Karpas-422 (cell line): ENCODE data around the gene FBN3. TPM values are rescaled to one million over a fixed set of nuclear protein-coding genes. Genes with fewer than 3 reads are reported as not detected.

ENCODE experiments used
- DNase-seq: peaks from one replicate; pipeline ENCODE4 v3.0.0-alpha.2; 2015
- H2AFZ ChIP-seq: fragments of 200-600 bp; sonication (generic); 2 replicates; pipeline ENCODE4 v1.6.1; 2014; ENCODE audit warnings: antibody characterized with exemption, low read length, mixed read lengths
- H3K27ac ChIP-seq: fragments of 200-600 bp; sonication (generic); 2 replicates; pipeline ENCODE4 v1.5.1; 2014; ENCODE audit warnings: mild to moderate bottlenecking, low read length, moderate library complexity
- H3K27me3 ChIP-seq: fragments of 200-600 bp; sonication (generic); 2 replicates; pipeline ENCODE4 v1.6.1; 2014; ENCODE audit warnings: low read length, mixed read lengths
- H3K36me3 ChIP-seq: fragments of 200-600 bp; sonication (generic); 2 replicates; pipeline ENCODE4 v1.6.1; 2014; ENCODE audit warnings: low read length, mixed read lengths; ENCODE audit not compliant: insufficient read depth
- H3K4me1 ChIP-seq: fragments of 200-600 bp; sonication (generic); 2 replicates; pipeline ENCODE4 v1.6.1; 2014; ENCODE audit warnings: mild to moderate bottlenecking, low read length, mixed read lengths
- H3K4me2 ChIP-seq: fragments of 200-600 bp; sonication (generic); 2 replicates; pipeline ENCODE4 v1.6.1; 2014; ENCODE audit warnings: low read length, low read depth, mild to moderate bottlenecking; ENCODE audit not compliant: poor library complexity, severe bottlenecking
- H3K4me3 ChIP-seq: fragments of 200-600 bp; sonication (generic); 2 replicates; pipeline ENCODE4 v1.5.1; 2014; ENCODE audit warnings: mild to moderate bottlenecking, antibody characterized with exemption, low read length, mixed read lengths
- H3K79me2 ChIP-seq: fragments of 200-600 bp; sonication (generic); 2 replicates; pipeline ENCODE4 v1.6.1; 2014; ENCODE audit warnings: mild to moderate bottlenecking, low read length, mixed read lengths
- H3K9ac ChIP-seq: fragments of 200-600 bp; sonication (generic); 2 replicates; pipeline ENCODE4 v1.6.0; 2014; ENCODE audit warnings: low read length
- H3K9me2 ChIP-seq: fragments of 200-600 bp; sonication (generic), shearing (Covaris generic); replicated peaks from 2 replicates; pipeline ENCODE4 v1.6.0; 2014; ENCODE audit warnings: mild to moderate bottlenecking, low read length, moderate library complexity; ENCODE audit not compliant: insufficient read depth
- H3K9me3 ChIP-seq: fragments of 300-700, 200-600 bp; sonication (generic); 2 replicates; pipeline ENCODE4 v1.6.1; 2014; ENCODE audit warnings: low read length, mixed read lengths
- H4K20me1 ChIP-seq: fragments of 200-600 bp; sonication (generic); 2 replicates; pipeline ENCODE4 v1.6.1; 2014; ENCODE audit warnings: mild to moderate bottlenecking, antibody characterized with exemption, low read length, low read depth; ENCODE audit not compliant: insufficient read depth
- total RNA-seq: library from RNA; depleted of rRNA; stranded (reverse); fragments of >200 nt; shearing (Covaris generic); gene quantifications from 2 replicates; pipeline ENCODE4 v1.2.3, GENCODE V29; 2014; ENCODE audit warnings: low replicate concordance

FBN3 gene
- total RNA-seq, 1 experiment from 2014 or later: not detected

- H2AFZ ChIP-seq: no peak overlapping the region
- no peak overlapping the region for H3K9ac ChIP-seq
- peaks cover 15% of the 10 kb centered on the region for H3K9me3 ChIP-seq
- no peaks in the 10 kb centered on the region for H3K27me3 ChIP-seq
- H3K4me1 ChIP-seq: no peaks in the 10 kb centered on the region
- H3K9me2 ChIP-seq: no peaks in the 10 kb centered on the region
- DNase-seq: no peak
- no peak overlapping the region for H3K4me2 ChIP-seq
- H3K36me3 ChIP-seq: 0 out of 2 replicates have a peak, but pooled peaks cover 4% of the 10 kb centered on the region
- no peak overlapping the region for H3K27ac ChIP-seq
- no peaks in the 10 kb centered on the region for H3K79me2 ChIP-seq
- H3K4me3 ChIP-seq: no peak overlapping the region
- H4K20me1 ChIP-seq: no peaks in the 10 kb centered on the region
Observed at GRCh38 chr19:8086849-8087248, 62.5 kb downstream of the FBN3 start.

- DNase-seq: no peak
- peaks cover 15% of the 10 kb centered on the region for H3K9me3 ChIP-seq
- H3K79me2 ChIP-seq: no peaks in the 10 kb centered on the region
- H3K4me3 ChIP-seq: no peak overlapping the region
- no peaks in the 10 kb centered on the region for H3K4me1 ChIP-seq
- no peaks in the 10 kb centered on the region for H3K9me2 ChIP-seq
- no peaks in the 10 kb centered on the region for H4K20me1 ChIP-seq
- H3K4me2 ChIP-seq: no peak overlapping the region
- H3K27ac ChIP-seq: no peak overlapping the region
- H3K36me3 ChIP-seq: 0 out of 2 replicates have a peak, but pooled peaks cover 4% of the 10 kb centered on the region
- H3K27me3 ChIP-seq: no peaks in the 10 kb centered on the region
- no peak overlapping the region for H2AFZ ChIP-seq
- no peak overlapping the region for H3K9ac ChIP-seq
Observed at GRCh38 chr19:8085598-8086408, 63.6 kb downstream of the FBN3 start.

- H3K36me3 ChIP-seq: 0 out of 2 replicates have a peak, but pooled peaks cover 4% of the 10 kb centered on the region
- no peaks in the 10 kb centered on the region for H3K79me2 ChIP-seq
- no peak overlapping the region for H2AFZ ChIP-seq
- DNase-seq: no peak
- peaks cover 12% of the 10 kb centered on the region for H3K9me3 ChIP-seq
- no peak overlapping the region for H3K4me2 ChIP-seq
- no peaks in the 10 kb centered on the region for H3K27me3 ChIP-seq
- no peak overlapping the region for H3K9ac ChIP-seq
- no peak overlapping the region for H3K4me3 ChIP-seq
- H3K4me1 ChIP-seq: no peaks in the 10 kb centered on the region
- H3K27ac ChIP-seq: no peak overlapping the region
- H3K9me2 ChIP-seq: no peaks in the 10 kb centered on the region
- no peaks in the 10 kb centered on the region for H4K20me1 ChIP-seq
Observed at GRCh38 chr19:8084152-8084551, 65.2 kb downstream of the FBN3 start.

- DNase-seq: no peak
- Histone ChIP-seq H3K36me3 (no peaks in the 10 kb centered on the region), H3K27me3 (no peaks in the 10 kb centered on the region), H4K20me1 (no peaks in the 10 kb centered on the region), H2AFZ (no peak overlapping the region), H3K9ac (no peak overlapping the region), H3K9me3 (peaks cover 4% of the 10 kb centered on the region; the same call in 1 of the 2 replicates), H3K79me2 (no peaks in the 10 kb centered on the region), H3K27ac (no peak overlapping the region), H3K9me2 (no peaks in the 10 kb centered on the region), H3K4me3 (no peak overlapping the region), H3K4me1 (no peaks in the 10 kb centered on the region), H3K4me2 (no peak overlapping the region)
Observed at GRCh38 chr19:8083141-8083540, 66.3 kb downstream of the FBN3 start.

GRCh38 chr19:8081569-8082550 lies 67.5 kb downstream of the FBN3 start:
- H2AFZ ChIP-seq: no peak overlapping the region
- H3K27ac ChIP-seq: no peak overlapping the region
- H3K27me3 ChIP-seq: no peaks in the 10 kb centered on the region
- no peak overlapping the region for H3K4me3 ChIP-seq
- no peaks in the 10 kb centered on the region for H3K4me1 ChIP-seq
- no peaks in the 10 kb centered on the region for H3K36me3 ChIP-seq
- H3K4me2 ChIP-seq: no peak overlapping the region
- no peak for DNase-seq
- no peaks in the 10 kb centered on the region for H3K79me2 ChIP-seq
- no peaks in the 10 kb centered on the region for H4K20me1 ChIP-seq
- no peaks in the 10 kb centered on the region for H3K9me3 ChIP-seq
- no peak overlapping the region for H3K9ac ChIP-seq
- no peaks in the 10 kb centered on the region for H3K9me2 ChIP-seq

GRCh38 chr19:8080832-8081231 lies 68.6 kb downstream of the FBN3 start:
- Histone ChIP-seq H3K4me1 (no peaks in the 10 kb centered on the region), H3K4me3 (no peak overlapping the region), H3K27me3 (no peaks in the 10 kb centered on the region), H3K36me3 (no peaks in the 10 kb centered on the region), H3K79me2 (no peaks in the 10 kb centered on the region), H3K9me3 (no peaks in the 10 kb centered on the region), H4K20me1 (no peaks in the 10 kb centered on the region), H3K9ac (no peak overlapping the region), H3K9me2 (no peaks in the 10 kb centered on the region), H3K4me2 (no peak overlapping the region), H3K27ac (no peak overlapping the region), H2AFZ (no peak overlapping the region)
- DNase-seq: no peak

GRCh38 chr19:8079988-8080387 lies 69.4 kb downstream of the FBN3 start:
- no peaks in the 10 kb centered on the region for H4K20me1 ChIP-seq
- H3K9ac ChIP-seq: no peak overlapping the region
- H3K36me3 ChIP-seq: no peaks in the 10 kb centered on the region
- DNase-seq: no peak
- H3K9me3 ChIP-seq: no peaks in the 10 kb centered on the region
- no peak overlapping the region for H2AFZ ChIP-seq
- no peaks in the 10 kb centered on the region for H3K9me2 ChIP-seq
- H3K27ac ChIP-seq: no peak overlapping the region
- no peaks in the 10 kb centered on the region for H3K27me3 ChIP-seq
- no peaks in the 10 kb centered on the region for H3K79me2 ChIP-seq
- H3K4me1 ChIP-seq: no peaks in the 10 kb centered on the region
- no peak overlapping the region for H3K4me3 ChIP-seq
- H3K4me2 ChIP-seq: no peak overlapping the region
